Right atrium auricular region (tissue), 2 donors: Measurements from ENCODE around the gene ZNF763. TPM values are rescaled to one million over a fixed set of nuclear protein-coding genes. Genes with fewer than 3 reads are reported as not detected.

ENCODE experiments used
- total RNA-seq, 2 donors: library from RNA; depleted of rRNA; stranded (reverse); fragments of >200 nt; gene quantifications; one replicate each; pipeline ENCODE4 v1.1.0, GENCODE V29; 2016

Gene ZNF763
- total RNA-seq, 2 donors from 2014 or later: 1.4 to 2.6 TPM

Other genes with a start within 250 kb of the ZNF763 start
- gene ZNF823, start 226.1 kb upstream of the ZNF763 start, total RNA-seq: 1 to 10 TPM; 2.6 to 4.0 TPM
- gene ZNF441, start 198.0 kb upstream of the ZNF763 start, total RNA-seq: 1 to 10 TPM; 2.0 to 3.4 TPM
- gene ZNF491, start 166.5 kb upstream of the ZNF763 start, total RNA-seq: 1 to 10 TPM; 1.6 to 6.2 TPM
- 1 to 10 TPM; 3.4 to 4.5 TPM for gene ZNF440, start 150.8 kb upstream of the ZNF763 start, total RNA-seq
- gene ZNF439, start 116.3 kb upstream of the ZNF763 start, total RNA-seq: 1 to 10 TPM; 2.6 to 4.6 TPM
- gene ZNF69, start 77.3 kb upstream of the ZNF763 start, total RNA-seq: 1 to 10 TPM; 4.2 to 6.3 TPM
- 1 to 10 TPM; 4.4 to 5.2 TPM for gene ZNF700, start 39.9 kb upstream of the ZNF763 start, total RNA-seq
- 1 to 10 TPM; 4.4 to 5.5 TPM for gene ZNF433, start 70.6 kb downstream of the ZNF763 start, total RNA-seq
- gene ZNF878, start 87.9 kb downstream of the ZNF763 start, total RNA-seq: under 1 TPM; 0.20 to 0.26 TPM
- gene ZNF844, start 99.7 kb downstream of the ZNF763 start, total RNA-seq: 10 to 100 TPM in 1 of 2 donors, 1 to 10 TPM in 1; 6.2 to 10.8 TPM
- gene ZNF20, start 175.3 kb downstream of the ZNF763 start, total RNA-seq: 1 to 10 TPM in 1 of 2 donors, under 1 TPM in 1; 0.79 to 1.4 TPM
- 1 to 10 TPM; 3.2 to 6.3 TPM for gene ZNF625, start 191.7 kb downstream of the ZNF763 start, total RNA-seq
- 1 to 10 TPM; 3.2 to 3.6 TPM for gene ZNF136, start 198.1 kb downstream of the ZNF763 start, total RNA-seq